ENCODE results near the gene KRT222.

Gene KRT222

GRCh38 chr17:40618754-40619625, 46.0 kb downstream of the KRT222 start:
- no peak overlapping the region for H3K4me3 ChIP-seq (replicated peaks in 1 of 2; ENCODE audit: low read depth in 2 of 2, low read length in 2 of 2)
- no peak for TF ChIP-seq CTCF (IDR thresholded peaks at IDR 0.05; ENCODE audit: low read depth, low read length)
- DNase-seq (ENCODE audit: low read depth in 2 of 2), result no peak

- TF ChIP-seq CTCF (IDR thresholded peaks at IDR 0.05; ENCODE audit: low read depth, low read length), result no peak
- DNase-seq (ENCODE audit: low read depth in 2 of 2), result no peak
- no peak overlapping the region for H3K4me3 ChIP-seq (replicated peaks in 1 of 2; ENCODE audit: low read depth in 2 of 2, low read length in 2 of 2)
Observed at GRCh38 chr17:40617678-40618240, 47.2 kb downstream of the KRT222 start.

- H3K4me3 ChIP-seq (replicated peaks in 1 of 2; ENCODE audit: low read depth in 2 of 2, low read length in 2 of 2), result no peak overlapping the region
- no peak for DNase-seq (ENCODE audit: low read depth in 2 of 2)
- no peak for TF ChIP-seq CTCF (IDR thresholded peaks at IDR 0.05; ENCODE audit: low read depth, low read length)
Observed at GRCh38 chr17:40616592-40616991, 48.4 kb downstream of the KRT222 start.

GRCh38 chr17:40615841-40616476, 49.0 kb downstream of the KRT222 start:
- TF ChIP-seq CTCF (IDR thresholded peaks at IDR 0.05; ENCODE audit: low read depth, low read length), result no peak
- H3K4me3 ChIP-seq (replicated peaks in 1 of 2; ENCODE audit: low read depth in 2 of 2, low read length in 2 of 2), result no peak overlapping the region
- DNase-seq (ENCODE audit: low read depth in 2 of 2), result no peak

GRCh38 chr17:40615068-40615840, 49.7 kb downstream of the KRT222 start:
- DNase-seq (ENCODE audit: low read depth in 2 of 2), result peak; percentile 56 to 58
- H3K4me3 ChIP-seq (replicated peaks in 1 of 2; ENCODE audit: low read depth in 2 of 2, low read length in 2 of 2), result no peak overlapping the region
- peak; percentile 50 for TF ChIP-seq CTCF (IDR thresholded peaks at IDR 0.05; ENCODE audit: low read depth, low read length)

GRCh38 chr17:40614431-40615067, 50.4 kb downstream of the KRT222 start:
- H3K4me3 ChIP-seq (replicated peaks in 1 of 2; ENCODE audit: low read depth in 2 of 2, low read length in 2 of 2), result no peak overlapping the region
- DNase-seq (ENCODE audit: low read depth in 2 of 2), result no peak
- TF ChIP-seq CTCF (IDR thresholded peaks at IDR 0.05; ENCODE audit: low read depth, low read length), result no peak
